Measurements from ENCODE around the gene CAMTA2. TPM values are rescaled to one million over a fixed set of nuclear protein-coding genes. Genes with fewer than 3 reads are reported as not detected.

The CAMTA2 gene
- polyA plus RNA-seq, 1 donor from 2014 or later: 7.3 TPM

GRCh38 chr17:4969047-4969550 lies 18.4 kb downstream of the CAMTA2 start:
- Histone ChIP-seq H3K9me3 (ENCODE audit: low read length) (no peaks in the 10 kb centered on the region), H2AFZ (ENCODE audit: low read depth, low read length) (no peak overlapping the region), H3K4me3 (ENCODE audit: low read length) (peak overlapping the region; percentile 71), H3K9me2 (ENCODE audit: insufficient read depth, low read length) (no peaks in the 10 kb centered on the region), H3F3A (ENCODE audit: insufficient read depth, low read length, poor library complexity, severe bottlenecking) (peaks cover 9% of the 10 kb centered on the region), H3K79me2 (replicated peaks; ENCODE audit: insufficient read depth, low read length) (no peaks in the 10 kb centered on the region), H3K9ac (ENCODE audit: low read length) (peak overlapping the region; percentile 89), H3K27me3 (ENCODE audit: insufficient read depth, low read depth, low read length) (no peaks in the 10 kb centered on the region), H4K20me1 (ENCODE audit: insufficient read depth) (no peaks in the 10 kb centered on the region), H3K27ac (ENCODE audit: low read length) (peak overlapping the region; percentile 97), H3K4me2 (ENCODE audit: low read length) (peak overlapping the region; percentile 86), H3K36me3 (ENCODE audit: insufficient read depth, low read length) (no peaks in the 10 kb centered on the region)
- no peak for TF ChIP-seq RAD21 (conservative IDR thresholded peaks at IDR 0.05)
- no peak for TF ChIP-seq TAF1 (IDR thresholded peaks at IDR 0.05; ENCODE audit: low read depth)
- TF ChIP-seq, protein P1, sequence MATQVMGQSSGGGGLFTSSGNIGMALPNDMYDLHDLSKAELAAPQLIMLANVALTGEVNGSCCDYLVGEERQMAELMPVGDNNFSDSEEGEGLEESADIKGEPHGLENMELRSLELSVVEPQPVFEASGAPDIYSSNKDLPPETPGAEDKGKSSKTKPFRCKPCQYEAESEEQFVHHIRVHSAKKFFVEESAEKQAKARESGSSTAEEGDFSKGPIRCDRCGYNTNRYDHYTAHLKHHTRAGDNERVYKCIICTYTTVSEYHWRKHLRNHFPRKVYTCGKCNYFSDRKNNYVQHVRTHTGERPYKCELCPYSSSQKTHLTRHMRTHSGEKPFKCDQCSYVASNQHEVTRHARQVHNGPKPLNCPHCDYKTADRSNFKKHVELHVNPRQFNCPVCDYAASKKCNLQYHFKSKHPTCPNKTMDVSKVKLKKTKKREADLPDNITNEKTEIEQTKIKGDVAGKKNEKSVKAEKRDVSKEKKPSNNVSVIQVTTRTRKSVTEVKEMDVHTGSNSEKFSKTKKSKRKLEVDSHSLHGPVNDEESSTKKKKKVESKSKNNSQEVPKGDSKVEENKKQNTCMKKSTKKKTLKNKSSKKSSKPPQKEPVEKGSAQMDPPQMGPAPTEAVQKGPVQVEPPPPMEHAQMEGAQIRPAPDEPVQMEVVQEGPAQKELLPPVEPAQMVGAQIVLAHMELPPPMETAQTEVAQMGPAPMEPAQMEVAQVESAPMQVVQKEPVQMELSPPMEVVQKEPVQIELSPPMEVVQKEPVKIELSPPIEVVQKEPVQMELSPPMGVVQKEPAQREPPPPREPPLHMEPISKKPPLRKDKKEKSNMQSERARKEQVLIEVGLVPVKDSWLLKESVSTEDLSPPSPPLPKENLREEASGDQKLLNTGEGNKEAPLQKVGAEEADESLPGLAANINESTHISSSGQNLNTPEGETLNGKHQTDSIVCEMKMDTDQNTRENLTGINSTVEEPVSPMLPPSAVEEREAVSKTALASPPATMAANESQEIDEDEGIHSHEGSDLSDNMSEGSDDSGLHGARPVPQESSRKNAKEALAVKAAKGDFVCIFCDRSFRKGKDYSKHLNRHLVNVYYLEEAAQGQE (IDR thresholded peaks at IDR 0.05; ENCODE audit: borderline replicate concordance): no peak
- no peak for TF ChIP-seq EZH2 (IDR thresholded peaks at IDR 0.05; ENCODE audit: borderline replicate concordance, insufficient read depth, low read length, poor library complexity, severe bottlenecking)
- TF ChIP-seq SMC3 (conservative IDR thresholded peaks at IDR 0.05; ENCODE audit: poor library complexity): no peak
- no peak for TF ChIP-seq MXI1 (conservative IDR thresholded peaks at IDR 0.05; ENCODE audit: poor library complexity, severe bottlenecking)
- TF ChIP-seq EP300 (conservative IDR thresholded peaks at IDR 0.05; ENCODE audit: poor library complexity, severe bottlenecking): no peak
- no peak for TF ChIP-seq POLR2AphosphoS5 (IDR thresholded peaks at IDR 0.05)
- TF ChIP-seq CTCF (IDR thresholded peaks at IDR 0.05; ENCODE audit: poor library complexity, severe bottlenecking): no peak

DNA sequence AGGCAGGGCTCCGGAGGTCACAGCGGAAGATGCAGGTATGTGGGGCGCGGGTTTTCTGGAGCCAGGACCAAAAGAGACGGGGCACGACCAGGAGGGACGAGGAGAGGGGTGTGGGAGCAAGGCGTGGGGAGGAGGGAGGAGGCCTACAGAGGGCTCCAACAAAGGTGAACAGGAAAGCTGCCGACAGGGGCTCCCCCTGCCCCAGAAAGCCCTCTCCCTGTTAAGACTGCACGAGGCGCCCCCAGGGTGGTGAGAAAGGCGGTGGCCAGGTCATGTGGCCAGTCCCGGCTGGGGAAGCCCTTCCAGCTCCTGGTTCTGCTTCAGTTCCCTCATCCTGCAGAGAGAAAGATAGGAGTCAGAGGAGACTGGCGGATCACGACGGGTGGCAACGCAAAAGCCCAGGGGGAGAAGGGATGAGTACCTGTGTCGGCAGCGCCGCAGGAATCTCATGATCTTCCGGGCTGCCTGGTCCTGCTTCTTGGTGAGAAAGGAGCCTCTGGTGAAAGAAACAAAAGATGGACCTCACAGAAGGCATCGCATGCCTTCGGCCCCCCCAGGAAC lies 18.9 kb downstream of the CAMTA2 start:
- Histone ChIP-seq H3K27ac (ENCODE audit: low read length) (peak overlapping the region; percentile 97), H3K4me2 (ENCODE audit: low read length) (peak overlapping the region; percentile 86), H2AFZ (ENCODE audit: low read depth, low read length) (peak overlapping the region; percentile 65)

More for the DNA sequence above, 18.9 kb downstream of the CAMTA2 start:
- Histone ChIP-seq H3K9me3 (ENCODE audit: low read length) (no peaks in the 10 kb centered on the region), H3K4me3 (ENCODE audit: low read length) (peak overlapping the region; percentile 71), H3K36me3 (ENCODE audit: insufficient read depth, low read length) (no peaks in the 10 kb centered on the region), H3K9ac (ENCODE audit: low read length) (peak overlapping the region; percentile 89), H3K79me2 (replicated peaks; ENCODE audit: insufficient read depth, low read length) (no peaks in the 10 kb centered on the region), H3K27me3 (ENCODE audit: insufficient read depth, low read depth, low read length) (no peaks in the 10 kb centered on the region), H4K20me1 (ENCODE audit: insufficient read depth) (no peaks in the 10 kb centered on the region), H3F3A (ENCODE audit: insufficient read depth, low read length, poor library complexity, severe bottlenecking) (peaks cover 9% of the 10 kb centered on the region), H3K9me2 (ENCODE audit: insufficient read depth, low read length) (no peaks in the 10 kb centered on the region)
- TF ChIP-seq EZH2 (IDR thresholded peaks at IDR 0.05; ENCODE audit: borderline replicate concordance, insufficient read depth, low read length, poor library complexity, severe bottlenecking) (no peak), CTCF (IDR thresholded peaks at IDR 0.05; ENCODE audit: poor library complexity, severe bottlenecking) (no peak), TAF1 (IDR thresholded peaks at IDR 0.05; ENCODE audit: low read depth) (no peak), RAD21 (conservative IDR thresholded peaks at IDR 0.05) (no peak), SMC3 (conservative IDR thresholded peaks at IDR 0.05; ENCODE audit: poor library complexity) (no peak)
- TF ChIP-seq, protein P1 (IDR thresholded peaks at IDR 0.05; ENCODE audit: borderline replicate concordance): no peak
